DMS153 treated with DMSO at 0.1 percent for 48 hours (cell line): ENCODE measurements around the gene RNGTT.
"Not testable (repeated sequence)": the region's sequence is repeated elsewhere in the genome, so short reads cannot be mapped to it uniquely, and the experiment has no call there.

Experiments
- DNase-seq: peaks from one replicate; lab custom pipeline; 2025; ENCODE audit not compliant: unreplicated experiment; lab: John Stamatoyannopoulos, UW

Gene RNGTT

DNA sequence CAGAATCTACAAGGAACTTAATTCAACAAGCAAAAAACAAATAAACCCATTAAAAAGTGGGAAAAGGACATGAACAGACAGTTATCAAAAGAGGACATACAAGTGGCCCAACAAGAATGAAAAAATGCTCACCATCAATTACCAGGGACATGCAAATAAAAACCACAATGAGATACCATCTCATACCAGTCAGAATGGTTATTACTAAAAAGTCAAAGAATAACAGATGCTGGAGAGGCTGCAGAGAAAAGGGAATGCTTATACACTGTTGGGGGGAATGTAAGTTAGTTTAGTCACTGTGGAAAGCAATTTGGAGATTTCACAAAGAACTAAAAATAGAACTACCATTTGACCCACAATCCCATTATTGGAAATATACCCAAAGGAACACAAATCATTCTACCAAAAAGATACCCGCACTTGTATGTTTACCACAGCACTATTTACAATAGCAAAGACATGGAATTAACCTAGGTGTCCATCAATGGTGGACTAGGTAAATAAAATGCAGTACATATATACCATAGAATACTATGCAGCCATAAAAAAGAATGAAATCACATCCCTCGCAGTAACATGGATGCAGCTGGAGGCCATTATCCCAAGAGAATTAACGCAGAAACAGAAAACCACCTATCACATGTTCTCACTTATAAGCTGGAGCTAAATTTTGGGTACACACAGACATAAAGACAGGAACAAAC, 48.4 kb downstream of the RNGTT start:
- DNase-seq: no peak

DNA sequence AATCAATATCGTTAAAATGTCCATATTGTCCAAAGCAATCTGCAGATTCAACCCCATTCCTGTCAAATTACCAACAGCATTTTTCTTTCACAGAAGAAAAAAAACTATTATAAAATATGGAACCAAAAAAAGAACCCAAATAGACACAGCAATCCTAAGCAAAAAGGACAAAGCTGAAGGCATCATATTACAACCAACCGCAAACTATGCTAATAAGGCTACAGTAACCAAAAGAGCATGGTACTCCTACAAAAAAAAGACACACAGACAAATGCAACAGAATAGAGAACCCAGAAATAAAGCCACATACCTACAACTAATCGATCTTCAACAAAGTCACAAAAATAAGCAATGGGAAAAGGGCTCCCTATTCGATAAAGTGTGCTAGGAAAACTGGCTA, 49.2 kb downstream of the RNGTT start:
- no peak for DNase-seq

DNA sequence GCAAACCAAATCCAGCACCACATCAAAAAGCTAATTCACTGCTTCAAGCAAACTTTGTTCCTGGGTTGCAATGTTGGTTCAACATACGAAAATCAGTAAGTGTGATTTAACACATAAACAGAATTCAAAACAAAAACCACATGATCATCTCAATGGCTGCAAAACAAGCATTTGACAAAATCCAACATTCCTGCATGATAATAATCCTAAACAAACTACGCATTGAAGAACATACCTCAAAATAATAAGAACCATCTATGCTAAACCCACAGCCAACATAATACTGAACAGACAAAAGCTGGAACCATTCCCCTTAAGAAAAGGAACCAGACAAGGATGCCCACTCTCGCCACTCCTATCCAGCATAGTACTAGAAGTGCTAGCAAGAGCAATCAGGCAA, 49.9 kb downstream of the RNGTT start:
- DNase-seq: no peak

DNA sequence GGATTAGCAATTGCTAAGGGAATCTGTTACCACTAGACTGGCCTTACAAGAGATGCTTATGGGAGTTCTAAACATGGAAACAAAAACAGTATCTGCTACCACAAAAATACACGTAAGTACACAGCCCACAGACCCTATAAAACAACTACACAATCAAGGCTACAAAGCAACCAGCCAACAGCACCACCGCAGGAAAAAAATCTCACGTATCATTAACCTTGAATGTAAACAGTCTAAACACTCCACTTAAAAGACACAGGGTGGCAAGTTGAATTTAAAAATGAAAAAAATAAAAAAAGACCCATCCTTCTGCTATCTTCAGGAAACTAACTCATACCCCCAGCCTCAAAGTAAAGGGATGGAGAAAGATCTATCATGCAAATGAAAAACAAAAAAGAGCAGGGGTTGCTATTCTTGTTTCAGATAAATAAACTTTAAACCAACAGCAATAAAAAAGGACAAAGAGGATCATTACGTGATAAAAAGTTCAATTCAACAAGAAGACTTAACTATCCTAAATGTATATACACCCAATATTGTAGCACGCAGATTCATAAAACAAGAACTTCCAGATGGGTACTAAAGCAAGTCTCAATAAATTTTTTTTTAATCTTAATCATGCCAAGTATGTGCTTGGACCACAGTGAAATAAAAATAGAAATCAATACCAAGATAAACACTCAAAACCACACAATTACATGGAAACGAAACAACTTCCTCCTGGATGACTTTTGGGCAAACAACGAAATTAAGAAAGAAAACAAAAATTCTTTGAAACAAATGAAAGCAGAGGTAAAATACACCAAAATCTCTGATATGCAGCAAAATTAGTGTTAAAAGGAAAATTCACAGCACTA, 52.3 kb downstream of the RNGTT start:
- no peak for DNase-seq

DNA sequence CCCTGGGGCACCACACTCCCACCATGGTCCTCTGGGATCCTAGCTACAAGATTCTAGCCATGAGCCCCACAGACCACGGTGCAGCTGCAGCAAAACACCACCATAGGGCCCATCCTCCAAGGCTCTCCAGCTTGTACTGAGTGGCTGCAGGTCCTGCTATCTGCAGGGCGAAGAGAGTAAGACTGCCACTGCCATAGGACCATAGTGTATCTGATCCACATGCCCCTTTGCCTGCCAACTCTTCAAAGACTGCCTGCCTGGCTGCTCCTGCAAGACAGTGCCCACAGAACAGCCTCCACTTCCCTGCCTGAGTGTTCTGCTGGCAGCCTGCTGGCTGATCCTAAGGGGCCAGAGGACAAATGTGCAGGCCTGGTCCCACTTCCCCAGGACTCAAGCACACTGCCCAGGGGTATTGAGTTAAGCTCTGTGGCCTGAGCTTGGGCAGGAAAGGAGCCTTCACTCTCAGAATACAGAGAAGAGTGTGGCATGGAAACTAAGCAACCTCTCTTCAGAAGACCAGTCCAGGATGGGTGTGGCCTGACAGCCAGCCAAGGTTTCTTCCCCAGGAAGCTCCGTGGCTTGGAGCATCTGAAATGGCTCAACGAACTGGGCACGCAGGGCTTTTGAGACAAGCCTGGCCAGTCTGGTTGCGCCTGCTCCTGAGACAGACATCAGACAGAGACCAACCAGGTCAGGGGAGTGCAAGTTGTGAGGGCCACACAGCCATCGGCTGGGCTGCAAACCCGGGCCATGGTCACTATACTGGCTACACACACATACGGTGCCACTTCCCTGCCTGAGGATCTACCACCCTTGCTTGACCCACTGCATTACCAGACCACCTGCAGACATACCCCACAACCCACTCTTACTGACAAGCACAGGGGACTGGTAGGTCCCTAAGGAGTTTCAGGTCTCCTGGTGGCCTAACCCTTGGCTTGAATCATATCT, 54.5 kb downstream of the RNGTT start:
- no peak for DNase-seq

DNA sequence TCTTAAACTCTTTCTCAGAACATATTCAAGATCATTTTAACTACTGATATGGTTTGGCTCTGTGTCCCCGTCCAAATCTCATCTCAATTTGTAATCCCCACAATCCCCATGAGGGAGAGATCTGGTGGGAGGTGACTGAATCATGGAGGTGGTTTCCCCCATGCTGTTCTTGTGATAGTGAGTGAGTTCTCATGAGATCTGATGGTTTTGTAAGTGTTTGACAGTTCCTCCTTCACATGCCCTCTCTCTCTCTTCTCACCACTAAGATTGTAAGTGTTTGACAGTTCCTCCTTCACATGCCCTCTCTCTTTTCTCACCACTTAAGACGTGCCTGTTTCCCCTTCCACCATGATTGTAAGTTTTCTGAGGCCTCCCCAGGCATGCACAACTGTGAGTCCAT, 56.3 kb downstream of the RNGTT start:
- DNase-seq: not testable (repeated sequence)

DNA sequence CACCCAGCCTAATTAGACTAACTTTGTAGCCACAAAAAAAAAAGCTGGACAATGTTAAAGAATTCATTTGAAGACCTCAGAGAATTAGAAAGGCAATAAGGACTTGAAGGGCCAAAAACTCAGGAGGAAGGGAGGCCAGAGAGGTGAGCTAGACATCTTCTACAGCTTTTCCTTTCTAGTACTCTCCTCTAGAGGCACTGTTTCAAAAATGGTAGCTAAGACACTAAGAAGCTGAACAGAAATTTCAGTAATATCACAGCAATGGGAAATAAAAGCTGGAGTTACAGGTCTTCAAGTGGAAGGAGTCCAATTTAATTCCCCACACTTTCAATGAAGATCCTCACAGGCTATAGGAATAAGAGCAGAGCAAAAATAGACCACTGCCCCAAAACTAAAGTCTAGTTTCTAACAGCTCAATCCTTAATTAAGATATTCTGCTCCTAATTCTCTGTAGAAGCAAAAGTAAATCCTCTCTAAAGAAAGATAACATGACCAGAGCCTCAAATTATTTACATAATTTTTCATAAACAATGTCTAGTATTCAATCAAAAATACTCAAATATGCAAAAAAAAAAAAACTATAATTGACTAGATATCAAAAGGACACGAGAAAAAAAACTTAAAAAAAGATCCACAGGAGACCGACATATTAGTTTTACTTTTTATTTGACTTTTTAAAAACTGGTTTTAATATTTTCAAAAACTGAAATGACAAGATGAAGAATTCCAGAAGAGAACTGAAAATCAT, 63.7 kb downstream of the RNGTT start:
- DNase-seq: no peak

DNA sequence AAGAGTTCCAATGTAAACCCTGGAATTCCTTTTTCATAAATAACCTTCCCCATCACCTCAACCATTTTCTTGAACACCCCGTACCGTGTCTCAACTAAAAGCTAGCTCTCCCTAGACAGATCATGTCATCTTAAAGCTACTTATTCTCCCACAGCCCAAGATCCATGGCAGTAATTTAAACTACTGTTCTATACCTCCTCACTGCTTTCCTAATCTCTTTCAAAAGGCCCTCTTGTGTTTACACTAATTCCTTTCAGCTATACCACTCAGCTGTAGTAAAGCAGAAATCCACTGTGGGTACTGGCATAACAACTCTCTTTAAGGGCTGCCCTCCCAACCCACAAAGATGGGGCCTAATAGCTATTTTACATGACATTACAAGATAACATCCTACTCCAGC, 67.5 kb downstream of the RNGTT start:
- DNase-seq: no peak

DNA sequence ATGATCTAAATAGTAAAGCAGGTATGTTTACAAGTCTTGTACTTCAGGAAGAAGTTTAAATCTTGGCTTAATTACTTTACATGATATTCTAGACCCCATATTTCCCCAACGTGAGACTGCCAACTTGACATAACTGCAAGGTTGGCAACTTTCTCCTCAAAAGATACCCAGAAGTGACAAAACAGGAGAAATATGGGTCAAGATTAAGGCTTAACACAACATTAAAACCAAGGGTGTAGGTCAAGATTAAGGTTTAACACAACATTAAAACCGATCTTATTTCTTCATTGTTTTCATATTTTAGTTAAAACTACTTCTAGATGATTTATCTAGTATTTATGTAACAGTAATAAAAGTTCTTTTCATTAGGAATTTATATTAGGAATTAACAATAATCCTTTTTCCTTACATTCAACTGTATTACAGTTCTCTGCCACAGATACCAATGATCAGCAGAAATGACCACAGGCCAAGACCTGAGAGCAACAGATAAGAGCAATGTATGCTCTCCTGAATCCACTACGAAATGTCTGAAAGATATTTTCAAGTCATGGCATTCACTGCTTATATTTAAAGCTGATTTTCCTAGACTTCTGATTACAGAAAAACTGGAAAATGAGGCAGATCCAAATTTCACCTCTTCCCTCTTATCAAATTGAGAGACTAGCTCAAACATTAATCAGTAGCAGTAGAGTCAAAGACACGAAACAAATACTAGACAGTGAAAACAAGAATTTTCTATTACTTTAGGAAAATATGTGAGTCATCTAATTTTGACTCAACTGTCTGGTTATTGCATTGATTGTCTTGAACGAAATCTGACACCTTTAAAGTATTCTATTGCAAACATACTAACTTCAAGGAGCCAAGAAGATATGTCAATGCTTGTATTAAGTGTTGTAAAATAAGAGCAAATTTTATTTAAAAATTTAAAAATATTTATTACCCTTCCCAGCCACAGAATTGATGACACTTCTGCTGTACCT, 72.3 kb downstream of the RNGTT start:
- DNase-seq: no peak

DNA sequence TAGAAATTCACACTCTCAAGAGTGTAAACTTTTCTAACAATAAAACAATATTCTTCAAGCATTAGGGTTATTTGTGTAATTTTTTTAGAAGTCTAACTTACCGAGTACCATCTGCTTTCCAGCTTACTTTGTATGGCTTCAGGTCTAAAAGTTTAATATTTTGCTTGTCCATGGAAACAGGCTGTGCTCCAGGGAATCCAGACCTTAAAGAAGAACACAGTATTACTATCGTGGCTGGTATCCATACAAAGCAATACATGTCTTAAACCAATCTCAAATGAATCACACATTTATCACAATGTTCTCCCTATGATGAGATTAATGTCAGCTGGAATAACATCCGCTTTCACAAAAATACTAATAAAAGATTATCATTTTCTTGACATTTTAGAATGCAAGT, 73.0 kb downstream of the RNGTT start:
- no peak for DNase-seq

DNA sequence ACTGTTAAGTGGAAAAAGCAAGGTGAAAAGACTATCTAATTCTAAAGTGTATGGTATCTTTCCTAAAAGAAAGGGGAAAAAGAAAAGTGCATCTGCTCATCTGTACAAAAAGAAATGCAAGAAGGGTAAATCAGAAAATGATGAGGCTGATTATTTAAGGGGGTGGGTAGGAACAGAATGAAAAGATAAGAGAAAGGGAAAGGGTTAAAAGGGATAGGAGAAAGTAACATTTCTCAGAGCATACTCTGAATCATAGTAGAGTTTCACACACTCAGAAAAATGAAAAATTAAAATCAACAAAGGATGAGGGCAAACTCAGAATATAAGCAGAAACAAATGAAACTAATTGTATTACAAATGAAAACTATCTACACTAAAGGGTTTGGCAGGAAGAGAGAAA, 79.1 kb downstream of the RNGTT start:
- DNase-seq: no peak

DNA sequence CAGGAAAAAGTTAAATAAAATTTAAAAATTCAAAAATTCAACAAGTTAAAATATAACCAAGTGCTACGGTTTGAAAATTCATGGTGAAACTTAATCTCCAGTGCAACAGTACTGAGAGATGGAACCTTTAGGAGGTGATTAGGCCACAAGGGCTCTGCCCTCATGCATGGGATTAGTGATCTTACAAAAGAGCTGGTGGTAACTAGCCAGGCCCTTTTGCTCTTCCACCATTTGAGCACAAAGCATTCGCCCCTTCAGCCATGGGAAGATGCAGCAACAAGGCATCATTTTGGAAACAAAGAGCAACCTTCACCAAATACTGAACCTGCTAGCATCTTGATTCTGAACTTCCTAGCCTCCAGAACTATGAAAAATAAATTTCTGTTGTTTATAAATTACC, 80.9 kb downstream of the RNGTT start:
- DNase-seq: no peak

DNA sequence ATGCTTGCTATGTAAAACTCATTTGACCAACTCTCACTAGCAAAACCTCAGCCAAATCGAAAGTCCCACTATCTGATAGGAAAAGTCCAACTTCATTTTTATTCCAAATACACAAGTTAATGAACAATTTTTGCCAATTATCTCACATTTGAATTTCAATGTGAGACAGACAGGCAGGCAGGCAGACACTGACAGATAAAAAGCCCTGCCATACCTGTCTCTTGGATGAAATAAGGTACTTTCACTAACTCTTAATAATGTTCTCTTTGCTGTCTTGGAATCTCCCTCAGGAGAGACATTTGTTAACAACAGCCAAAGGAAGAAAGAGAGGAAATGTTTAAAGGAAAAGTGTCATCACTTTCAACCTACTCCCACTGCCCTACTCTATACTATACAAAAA, 82.0 kb downstream of the RNGTT start:
- no peak for DNase-seq

DNA sequence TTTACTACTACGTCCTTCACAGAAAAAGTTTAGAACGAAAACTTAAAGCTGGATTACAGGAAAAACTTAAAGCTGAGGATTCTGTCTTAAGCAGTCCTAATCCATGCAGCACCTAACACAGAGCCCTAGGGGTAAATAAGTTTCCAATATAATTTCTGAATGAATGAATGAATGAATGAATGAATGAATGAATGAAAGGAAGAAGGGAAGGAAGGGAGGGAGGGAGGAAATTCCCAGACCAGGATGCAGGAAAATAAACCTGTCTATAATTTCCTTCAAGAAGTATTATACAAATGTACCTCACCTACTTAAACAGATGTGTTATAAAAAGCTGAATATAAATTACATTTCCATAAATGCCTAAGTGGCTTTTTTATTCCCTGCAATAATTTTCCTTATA, 83.4 kb downstream of the RNGTT start:
- no peak for DNase-seq

DNA sequence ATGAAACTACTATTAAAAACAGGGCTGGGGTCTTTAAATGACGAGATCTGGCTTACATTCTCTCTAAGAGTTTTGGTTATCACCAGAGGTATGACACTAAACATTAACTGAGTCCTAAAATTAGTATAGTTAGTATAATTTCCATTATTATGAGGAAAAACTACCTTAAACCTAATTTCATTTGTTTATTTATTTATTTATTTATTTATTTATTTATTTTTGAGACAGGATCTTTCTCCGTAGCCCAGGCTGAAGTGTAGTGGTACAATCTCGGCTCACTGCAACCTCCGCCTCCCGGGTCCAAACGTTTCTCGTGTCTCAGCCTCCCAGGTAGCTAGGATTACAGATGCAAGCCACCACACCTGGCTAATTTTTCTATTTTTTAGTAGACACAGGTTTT, 85.5 kb downstream of the RNGTT start:
- DNase-seq: no peak

DNA sequence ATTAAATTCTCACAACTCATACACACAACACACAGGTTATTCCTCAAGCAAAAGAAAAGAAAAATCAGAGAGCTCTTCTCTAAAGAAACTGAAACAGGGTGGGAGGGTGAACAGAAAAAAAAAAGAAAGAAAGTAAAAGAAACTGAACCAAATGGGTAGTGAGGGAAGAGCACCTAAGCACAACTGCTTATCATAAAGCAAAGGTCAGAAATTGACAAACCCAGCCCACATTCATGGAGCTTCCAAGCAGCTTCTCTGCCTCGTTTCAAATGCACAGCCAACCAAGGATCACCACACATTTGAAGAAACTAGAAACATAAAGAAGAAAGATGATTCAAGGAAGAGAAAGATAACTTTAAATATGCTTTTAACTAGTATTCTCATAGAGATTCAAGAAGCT, 90.5 kb downstream of the RNGTT start:
- DNase-seq: no peak

DNA sequence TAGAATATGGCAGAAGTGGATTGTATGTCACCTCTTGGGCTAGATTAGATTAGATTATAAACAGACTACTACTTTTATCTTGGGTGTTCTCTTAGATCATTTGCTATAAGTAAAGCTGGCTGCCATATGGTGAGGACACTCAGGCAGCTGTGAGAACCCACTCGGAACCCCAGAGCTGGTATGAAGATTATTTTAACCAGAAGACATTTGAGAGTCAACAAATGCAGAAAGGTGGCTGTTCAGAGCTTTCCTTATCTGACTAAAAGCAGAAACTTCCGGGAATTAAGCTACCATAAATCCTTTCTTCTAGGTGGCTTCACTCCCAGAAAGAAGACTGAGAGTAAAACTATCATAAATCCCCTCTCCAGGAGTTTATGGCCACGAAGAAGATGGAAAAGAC, 91.9 kb downstream of the RNGTT start:
- DNase-seq: no peak

DNA sequence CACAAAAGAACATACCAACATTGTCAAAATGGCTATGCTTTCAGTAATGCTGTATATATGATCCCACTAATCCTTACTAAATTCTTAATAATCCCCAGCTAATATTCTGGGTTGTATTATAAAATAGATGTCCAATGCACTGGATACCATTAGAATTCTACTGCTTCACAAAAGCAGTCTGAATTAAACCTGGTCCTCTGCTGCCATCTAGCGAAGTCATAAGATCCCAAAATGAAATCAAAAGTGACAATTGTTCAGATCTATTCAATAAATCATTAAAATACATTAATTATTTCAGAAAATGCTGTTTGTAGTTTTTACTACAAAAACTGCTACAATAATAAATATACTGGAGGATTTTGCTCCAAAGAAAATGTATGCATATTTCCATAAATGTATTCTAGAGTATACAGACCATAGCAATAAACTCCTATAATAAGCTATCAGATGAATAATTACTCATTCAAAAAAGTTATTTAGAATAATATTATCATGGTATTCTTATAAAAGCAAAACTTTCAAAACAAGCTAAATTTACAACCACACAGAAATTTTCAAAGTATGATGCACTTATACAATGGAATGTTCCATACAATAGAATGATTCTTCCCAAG, 92.6 kb downstream of the RNGTT start:
- peak; percentile 53 for DNase-seq
